PC-9 (cell line): ENCODE results near the gene KEAP1. TPM values are rescaled to one million over a fixed set of nuclear protein-coding genes. Genes with fewer than 3 reads are reported as not detected.

Experiments used
- BruUV-seq: library from RNA; stranded (reverse); fragments of 400-500 nt; replicated peaks from 2 replicates; lab custom pipeline; 2021; lab: Mats Ljungman, UMichigan
- CTCF ChIA-PET: fragments of 300-600 bp; sonication (Branson Sonifier 250); formaldehyde crosslinking; loops from one replicate; lab custom pipeline; 2022; ENCODE audit warnings: antibody characterized with exemption; lab: Charles Lee
- POLR2A ChIA-PET: fragments of 300-600 bp; sonication (Branson Sonifier 250); formaldehyde crosslinking; loops from one replicate; lab custom pipeline; 2022; ENCODE audit warnings: antibody characterized with exemption; ENCODE audit not compliant: unreplicated experiment; lab: Charles Lee
- DNase-seq, 2 experiments: peaks; one replicate each; pipeline versions ENCODE4 v3.0.0 to v3.0.0-alpha.2; 2015 to 2022; ENCODE audit warnings: mixed read lengths in 1 of 2
- H2AFZ ChIP-seq: fragments of 200-600 bp; sonication (generic); 2 replicates; pipeline ENCODE4 v1.8.1; 2017; ENCODE audit warnings: antibody characterized with exemption
- H3F3A ChIP-seq: fragments of 200-600 bp; sonication (generic); 2 replicates; pipeline ENCODE4 v1.8.1; 2017; ENCODE audit warnings: antibody characterized with exemption, mild to moderate bottlenecking, low read depth; ENCODE audit not compliant: insufficient read depth
- H3K27ac ChIP-seq: fragments of 200-600 bp; sonication (generic); 2 replicates; pipeline ENCODE4 v1.6.1; 2016; ENCODE audit warnings: mixed run types
- H3K27me3 ChIP-seq: fragments of 200-600 bp; sonication (generic); 2 replicates; pipeline ENCODE4 v1.6.1; 2016; ENCODE audit warnings: low read depth, mixed run types; ENCODE audit not compliant: insufficient read depth
- H3K36me3 ChIP-seq: fragments of 200-600 bp; sonication (generic); 2 replicates; pipeline ENCODE4 v1.6.1; 2016; ENCODE audit warnings: low read depth, mixed run types
- H3K4me1 ChIP-seq: fragments of 200-600 bp; sonication (generic); replicated peaks from 2 replicates; pipeline ENCODE4 v1.6.1; 2016; ENCODE audit warnings: mixed run types; ENCODE audit not compliant: insufficient read depth
- H3K4me2 ChIP-seq: fragments of 200-600 bp; sonication (generic); 2 replicates; pipeline ENCODE4 v1.6.1; 2017; ENCODE audit warnings: mixed run types
- H3K4me3 ChIP-seq: fragments of 200-600 bp; sonication (generic); 2 replicates; pipeline ENCODE4 v1.6.1; 2016; ENCODE audit warnings: mixed run types
- H3K79me2 ChIP-seq: fragments of 200-600 bp; sonication (generic); 2 replicates; pipeline ENCODE4 v1.6.1; 2017; ENCODE audit warnings: low read depth, mixed run types
- H3K9me2 ChIP-seq: fragments of 200-600 bp; sonication (generic); 2 replicates; pipeline ENCODE4 v1.8.1; 2017; ENCODE audit warnings: mild to moderate bottlenecking; ENCODE audit not compliant: insufficient read depth
- H3K9me3 ChIP-seq: fragments of 200-600 bp; sonication (generic); 2 replicates; pipeline ENCODE4 v1.8.1; 2016; ENCODE audit warnings: low read depth; ENCODE audit not compliant: insufficient read depth
- H4K20me1 ChIP-seq: fragments of 200-600 bp; sonication (generic); 2 replicates; pipeline ENCODE4 v1.8.1; 2017; ENCODE audit not compliant: insufficient read depth
- CTCF ChIP-seq: fragments of 200-600 bp; sonication (generic); conservative IDR thresholded peaks from 2 replicates; pipeline ENCODE4 v1.6.1; 2017; ENCODE audit warnings: mixed run types, antibody characterized with exemption, mild to moderate bottlenecking, moderate library complexity
- EZH2 ChIP-seq: fragments of 200-600 bp; sonication (generic); IDR thresholded peaks from 2 replicates; pipeline ENCODE4 v1.8.0; 2017; ENCODE audit warnings: antibody characterized with exemption, low read depth
- intact Hi-C: fragments of 100-400 bp; cut with micrococcal nuclease; formaldehyde crosslinking; loops from one replicate; pipeline ENCODE4 v1.10.0; 2022; ENCODE audit not compliant: unreplicated experiment
- total RNA-seq: library from RNA; stranded (reverse); gene quantifications from 2 replicates; pipeline ENCODE4 v1.2.3, GENCODE V29; 2021

KEAP1 gene
- total RNA-seq, 1 experiment from 2014 or later, result 154 TPM

GRCh38 chr19:10468133-10468532 lies 35.0 kb downstream of the KEAP1 start:
- Histone ChIP-seq H3K4me2 (no peak overlapping the region), H3K27me3 (no peaks in the 10 kb centered on the region), H3K9me3 (no peaks in the 10 kb centered on the region), H3K27ac (no peak overlapping the region), H3K9me2 (no peaks in the 10 kb centered on the region), H3K36me3 (no peaks in the 10 kb centered on the region), H2AFZ (no peak overlapping the region), H3K79me2 (no peaks in the 10 kb centered on the region), H3K4me3 (no peak overlapping the region), H3K4me1 (no peaks in the 10 kb centered on the region), H4K20me1 (no peaks in the 10 kb centered on the region), H3F3A (no peaks in the 10 kb centered on the region; the same call in 1 of the 2 replicates)
- intact Hi-C loops, result no loop called here
- no TSS peak for BruUV-seq
- ChIA-PET POLR2A (no interaction called here), CTCF (no interaction called here)
- TF ChIP-seq CTCF, result no peak
- no peak for TF ChIP-seq EZH2
- no peak for DNase-seq

- CTCF ChIA-PET, result no interaction called here
- no peak overlapping the region for H2AFZ ChIP-seq
- DNase-seq, result no peak
- TF ChIP-seq EZH2, result no peak
- no peak for TF ChIP-seq CTCF
- H3F3A ChIP-seq, result no peaks in the 10 kb centered on the region
- no peaks in the 10 kb centered on the region for H3K79me2 ChIP-seq
- BruUV-seq, result no TSS peak
- H3K9me3 ChIP-seq, result no peaks in the 10 kb centered on the region
- POLR2A ChIA-PET, result no interaction called here
- H3K27ac ChIP-seq, result no peak overlapping the region
- no peaks in the 10 kb centered on the region for H3K27me3 ChIP-seq
- intact Hi-C loops, result no loop called here
- H3K4me1 ChIP-seq, result no peaks in the 10 kb centered on the region
- H3K4me2 ChIP-seq, result no peak overlapping the region
- no peaks in the 10 kb centered on the region for H4K20me1 ChIP-seq
- H3K9me2 ChIP-seq, result no peaks in the 10 kb centered on the region
- H3K36me3 ChIP-seq, result no peaks in the 10 kb centered on the region
- H3K4me3 ChIP-seq, result no peak overlapping the region
These were observed 36.0 kb downstream of the KEAP1 start for GRCh38 chr19:10467104-10467706.

- BruUV-seq, result no TSS peak
- Histone ChIP-seq H3K79me2 (no peaks in the 10 kb centered on the region), H3K27me3 (no peaks in the 10 kb centered on the region), H3K9me2 (no peaks in the 10 kb centered on the region), H3K4me1 (peaks cover 5% of the 10 kb centered on the region), H3K36me3 (no peaks in the 10 kb centered on the region), H2AFZ (no peak overlapping the region), H3K9me3 (no peaks in the 10 kb centered on the region), H4K20me1 (no peaks in the 10 kb centered on the region), H3K27ac (no peak overlapping the region), H3K4me3 (no peak overlapping the region), H3K4me2 (no peak overlapping the region), H3F3A (peaks cover 6% of the 10 kb centered on the region)
- ChIA-PET POLR2A (no interaction called here), CTCF (no interaction called here)
- TF ChIP-seq EZH2, result no peak
- TF ChIP-seq CTCF, result no peak
- intact Hi-C loops, result no loop called here
- no peak for DNase-seq
These were observed 38.7 kb downstream of the KEAP1 start for GRCh38 chr19:10464456-10464855.
